Endothelial cell of coronary artery (primary cell): ENCODE data around the gene IFNL3. TPM values are rescaled to one million over a fixed set of nuclear protein-coding genes. Genes with fewer than 3 reads are reported as not detected.

Experiments used
- total RNA-seq: library from RNA; depleted of rRNA; stranded (reverse); fragments of >200 nt; gene quantifications from 2 replicates; pipeline ENCODE4 v1.2.3, GENCODE V29; 2014

The IFNL3 gene
- total RNA-seq, result not detected in 2 replicates

DNA sequence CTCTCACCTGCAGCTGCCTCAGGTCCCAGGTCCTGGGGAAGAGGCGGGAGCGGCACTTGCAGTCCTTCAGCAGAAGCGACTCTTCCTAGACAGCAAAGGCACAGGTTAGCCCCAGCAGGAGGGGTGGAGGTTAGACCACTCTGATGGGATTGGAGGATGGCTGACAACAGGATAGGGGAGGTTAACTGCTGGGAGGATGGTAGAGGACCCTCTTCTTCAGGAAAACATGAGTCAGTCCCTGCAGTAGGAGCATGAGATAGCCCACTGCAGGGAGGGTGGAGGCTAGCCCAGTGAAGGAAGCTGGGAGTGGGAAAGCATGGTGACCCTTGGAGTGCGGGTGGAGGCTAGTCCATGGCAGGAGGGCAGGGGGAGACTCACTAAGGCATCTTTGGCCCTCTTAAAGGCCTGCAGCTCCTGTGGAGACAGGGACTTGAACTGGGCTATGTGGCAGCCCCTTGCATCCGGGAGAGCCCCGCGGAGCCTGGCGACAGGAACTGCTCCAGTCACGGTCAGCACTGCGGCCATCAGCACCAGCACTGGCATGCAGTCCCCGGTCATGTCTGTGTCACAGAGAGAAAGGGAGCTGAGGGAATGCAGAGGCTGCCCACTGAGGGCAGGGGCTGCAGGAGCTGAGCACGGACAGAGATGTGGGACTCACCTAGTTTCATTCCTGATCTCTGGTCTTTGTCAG, at the start of gene IFNL3:
TSS of gene IFNL3 (minus strand) at position 597 of the 691 bp plus-strand sequence. CDS start at position 558, 39 bp downstream.

DNA sequence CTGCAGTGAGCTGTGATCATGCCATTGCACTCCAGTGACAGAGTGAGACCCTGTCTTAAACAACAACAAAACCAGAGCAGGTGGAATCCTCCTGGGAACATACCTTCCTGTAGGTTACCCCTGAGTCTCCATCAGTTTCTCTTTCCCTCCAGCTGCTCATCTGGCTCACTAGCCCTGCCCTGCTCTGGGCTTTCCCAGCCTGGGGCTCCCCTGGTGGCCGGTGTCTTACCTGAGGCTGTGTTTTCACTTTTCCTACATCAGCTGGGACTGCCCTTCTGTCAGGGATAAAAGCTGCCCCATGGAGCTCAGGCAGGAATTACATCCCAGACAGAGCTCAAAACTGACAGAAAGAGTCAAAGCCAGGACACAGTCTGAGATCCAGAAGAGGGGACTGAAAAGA, 23.3 kb upstream of the IFNL3 start, which contains the start of gene IFNL2:
TSS of gene IFNL2 (plus strand) at position 312 of the 400 bp plus-strand sequence. CDS start 173 bp downstream, outside the sequence.

DNA sequence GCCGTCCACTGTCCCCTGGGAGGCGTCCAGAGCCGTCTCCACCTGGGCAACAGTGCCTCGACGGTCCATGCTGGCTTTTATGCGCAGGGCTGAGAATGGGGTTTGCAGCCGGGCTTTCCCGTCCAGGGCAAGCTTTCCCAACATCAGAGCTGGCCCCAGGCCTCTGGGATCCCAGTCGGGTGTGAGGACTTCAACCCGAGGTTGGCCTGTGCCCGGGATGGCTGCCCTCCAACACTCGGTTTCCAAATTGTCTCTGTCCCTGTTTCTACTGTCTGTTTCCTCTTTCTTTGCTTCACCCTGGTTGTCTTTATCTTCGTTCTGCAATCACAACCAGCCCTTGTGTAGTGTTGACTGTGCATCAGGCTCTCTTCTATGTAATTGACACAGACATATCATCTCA, 4.0 kb upstream of the IFNL3 start, which contains the start of gene IFNL4:
TSS of gene IFNL4 (minus strand) at position 51 of the 400 bp plus-strand sequence.

GRCh38 chr19:39203372-39204341, 41.1 kb downstream of the IFNL3 start, which contains the start of gene SYCN:
Gene SYCN, minus strand, starts transcription at chr19:39204263. Its CDS starts 9 bp downstream, at chr19:39204254.

GRCh38 chr19:39196860-39197562, 47.8 kb downstream of the IFNL3 start, which contains the start of gene NCCRP1:
Gene NCCRP1, plus strand, starts transcription at chr19:39196964. Its CDS starts 19 bp downstream, at chr19:39196983.

Other genes starting within 250 kb of the IFNL3 start
- 0.54 and 0.94 TPM in 2 replicates for gene FBXO27, start 212.5 kb downstream of the IFNL3 start, total RNA-seq
- not detected in 2 replicates for gene ACP7, start 160.6 kb downstream of the IFNL3 start, total RNA-seq
- gene PAK4, start 119.2 kb downstream of the IFNL3 start, total RNA-seq, result 7.0 and 9.9 TPM in 2 replicates
- not detected in 2 replicates for gene NCCRP1, start 48.0 kb downstream of the IFNL3 start, total RNA-seq
- not detected in 2 replicates for gene SYCN, start 40.7 kb downstream of the IFNL3 start, total RNA-seq
- not detected in 2 replicates for gene IFNL4, start 3.9 kb upstream of the IFNL3 start, total RNA-seq
- not detected in 2 replicates for gene IFNL2, start 23.4 kb upstream of the IFNL3 start, total RNA-seq
- gene IFNL1, start 51.4 kb upstream of the IFNL3 start, total RNA-seq, result not detected in 2 replicates
- 0.18 and 0.19 TPM in 2 replicates for gene LRFN1, start 75.9 kb upstream of the IFNL3 start, total RNA-seq
- 13.7 and 28.2 TPM in 2 replicates for gene GMFG, start 91.0 kb upstream of the IFNL3 start, total RNA-seq
- gene SAMD4B, start 97.4 kb upstream of the IFNL3 start, total RNA-seq, result 30.9 and 37.5 TPM in 2 replicates
- 35.8 and 45.0 TPM in 2 replicates for gene PAF1, start 146.1 kb upstream of the IFNL3 start, total RNA-seq
- gene MED29, start 146.4 kb upstream of the IFNL3 start, total RNA-seq, result 9.7 and 12.4 TPM in 2 replicates
- 0.27 and 0.56 TPM in 2 replicates for gene ZFP36, start 161.8 kb upstream of the IFNL3 start, total RNA-seq
- 17.5 and 21.0 TPM in 2 replicates for gene PLEKHG2, start 167.7 kb upstream of the IFNL3 start, total RNA-seq
- 106 and 208 TPM in 2 replicates for gene RPS16, start 190.9 kb upstream of the IFNL3 start, total RNA-seq
- gene SUPT5H, start 200.6 kb upstream of the IFNL3 start, total RNA-seq, result 63.1 and 65.6 TPM in 2 replicates
- 57.4 and 77.4 TPM in 2 replicates for gene TIMM50, start 235.8 kb upstream of the IFNL3 start, total RNA-seq